ENCODE measurements around the gene TLR1.
"Not testable (repeated sequence)": the region's sequence is repeated elsewhere in the genome, so short reads cannot be mapped to it uniquely, and the experiment has no call there.

TLR1 gene, protein sequence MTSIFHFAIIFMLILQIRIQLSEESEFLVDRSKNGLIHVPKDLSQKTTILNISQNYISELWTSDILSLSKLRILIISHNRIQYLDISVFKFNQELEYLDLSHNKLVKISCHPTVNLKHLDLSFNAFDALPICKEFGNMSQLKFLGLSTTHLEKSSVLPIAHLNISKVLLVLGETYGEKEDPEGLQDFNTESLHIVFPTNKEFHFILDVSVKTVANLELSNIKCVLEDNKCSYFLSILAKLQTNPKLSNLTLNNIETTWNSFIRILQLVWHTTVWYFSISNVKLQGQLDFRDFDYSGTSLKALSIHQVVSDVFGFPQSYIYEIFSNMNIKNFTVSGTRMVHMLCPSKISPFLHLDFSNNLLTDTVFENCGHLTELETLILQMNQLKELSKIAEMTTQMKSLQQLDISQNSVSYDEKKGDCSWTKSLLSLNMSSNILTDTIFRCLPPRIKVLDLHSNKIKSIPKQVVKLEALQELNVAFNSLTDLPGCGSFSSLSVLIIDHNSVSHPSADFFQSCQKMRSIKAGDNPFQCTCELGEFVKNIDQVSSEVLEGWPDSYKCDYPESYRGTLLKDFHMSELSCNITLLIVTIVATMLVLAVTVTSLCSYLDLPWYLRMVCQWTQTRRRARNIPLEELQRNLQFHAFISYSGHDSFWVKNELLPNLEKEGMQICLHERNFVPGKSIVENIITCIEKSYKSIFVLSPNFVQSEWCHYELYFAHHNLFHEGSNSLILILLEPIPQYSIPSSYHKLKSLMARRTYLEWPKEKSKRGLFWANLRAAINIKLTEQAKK

DNA sequence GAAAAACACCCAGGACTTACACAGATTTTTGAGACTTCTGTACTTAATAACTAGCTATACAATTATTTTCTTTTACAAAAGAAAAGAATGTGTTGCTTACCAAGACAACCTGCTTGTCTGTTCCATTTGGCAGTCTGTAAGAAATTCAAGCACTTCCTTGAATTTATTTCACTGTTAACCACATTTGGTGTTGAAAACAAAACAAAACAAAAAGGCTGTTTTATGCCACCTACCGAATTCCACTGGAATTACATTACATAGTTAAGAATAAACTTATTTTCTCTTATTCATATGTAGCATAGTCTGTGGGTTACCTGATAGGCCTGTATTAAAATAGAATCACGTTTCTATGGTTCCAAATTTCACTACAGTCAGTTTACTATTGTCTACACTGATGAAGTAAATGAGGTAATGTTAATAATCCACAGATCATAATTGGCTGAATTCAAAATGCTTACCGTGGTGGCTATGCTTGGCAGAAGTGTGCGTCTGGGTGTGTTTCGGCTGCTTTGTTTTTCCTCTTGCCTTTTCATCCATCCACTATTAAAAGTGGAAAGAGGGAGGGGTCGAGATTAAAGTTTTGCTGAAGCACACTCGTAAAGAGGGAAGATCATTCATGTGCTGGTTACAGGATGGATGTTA is at the start of gene TLR1:
TSS of gene TLR1 (minus strand) at position 138 of the 642 bp plus-strand sequence. CDS start 5,960 bp downstream, outside the sequence.
- DNase-seq = peak in 3 of 6 experiments; percentile 47 to 65 (median 65)

GRCh38 chr4:38846015-38846414 is 41.4 kb upstream of the TLR1 start:
- DNase-seq = no peak

DNA sequence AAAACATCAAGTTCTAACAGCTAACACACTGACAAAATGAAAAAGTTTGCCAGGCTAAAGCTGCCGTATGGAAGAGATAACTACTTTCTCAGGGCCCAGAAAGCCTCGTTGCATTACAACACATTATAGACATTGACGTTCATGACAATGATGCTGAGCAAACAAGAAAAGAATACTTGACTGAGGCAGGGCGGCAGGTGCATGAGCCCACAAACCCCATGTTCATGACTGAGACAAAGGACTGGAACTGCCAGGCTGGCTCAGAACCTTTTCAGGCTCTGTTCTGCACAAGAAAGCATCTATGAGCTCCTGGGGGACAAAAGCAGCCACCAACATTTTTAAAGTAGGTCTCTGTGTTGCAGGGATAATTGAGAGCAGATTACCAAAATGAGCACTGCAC is 38.4 kb upstream of the TLR1 start:
- no peak for DNase-seq

- DNase-seq = peak in 3 of 6 experiments; percentile 31 to 49 (median 39)
Observed at GRCh38 chr4:38837849-38838248, 33.3 kb upstream of the TLR1 start.

GRCh38 chr4:38837334-38837733 is 32.7 kb upstream of the TLR1 start:
- no peak for DNase-seq

GRCh38 chr4:38834570-38834969 is 30.0 kb upstream of the TLR1 start:
- DNase-seq = no peak

- DNase-seq = no peak
Observed at GRCh38 chr4:38832624-38833528, 28.3 kb upstream of the TLR1 start.

DNA sequence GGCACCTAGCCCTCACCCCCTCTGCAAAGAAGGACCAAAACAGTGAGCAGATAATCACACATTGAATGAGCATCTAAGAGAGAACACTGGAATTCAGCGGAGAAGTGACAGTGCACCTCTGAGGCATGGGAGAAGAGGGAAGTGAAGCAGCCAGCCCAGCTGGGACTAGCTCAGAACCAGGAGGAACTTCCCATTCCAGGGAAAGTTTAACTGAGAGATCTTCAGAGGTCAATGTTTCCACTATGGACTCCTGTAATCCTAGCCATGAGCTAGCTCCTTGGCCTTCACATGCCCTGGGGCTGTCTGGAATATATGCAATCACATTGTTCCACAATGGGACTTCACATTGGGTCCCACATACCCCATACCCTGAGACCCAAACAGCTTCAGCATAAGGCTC is 27.6 kb upstream of the TLR1 start:
- no peak for DNase-seq

DNA sequence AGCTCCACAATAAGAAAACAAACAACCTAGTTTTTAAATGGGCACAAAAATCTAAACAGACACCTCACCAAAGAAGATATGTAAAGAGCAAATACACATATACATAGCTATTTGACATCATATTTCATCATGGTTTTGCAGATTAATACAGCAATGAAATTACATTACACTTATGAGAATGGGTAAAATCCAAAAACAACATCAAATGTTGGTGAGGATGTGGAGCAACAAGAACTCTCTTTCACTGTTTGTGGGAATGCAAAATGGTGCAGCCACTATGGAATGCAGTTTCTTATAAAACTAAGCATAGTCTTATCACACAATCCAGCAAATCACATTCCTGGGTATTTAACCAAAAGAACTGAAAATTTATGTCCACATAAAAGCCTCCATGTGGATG is 27.1 kb upstream of the TLR1 start:
- DNase-seq = no peak

DNA sequence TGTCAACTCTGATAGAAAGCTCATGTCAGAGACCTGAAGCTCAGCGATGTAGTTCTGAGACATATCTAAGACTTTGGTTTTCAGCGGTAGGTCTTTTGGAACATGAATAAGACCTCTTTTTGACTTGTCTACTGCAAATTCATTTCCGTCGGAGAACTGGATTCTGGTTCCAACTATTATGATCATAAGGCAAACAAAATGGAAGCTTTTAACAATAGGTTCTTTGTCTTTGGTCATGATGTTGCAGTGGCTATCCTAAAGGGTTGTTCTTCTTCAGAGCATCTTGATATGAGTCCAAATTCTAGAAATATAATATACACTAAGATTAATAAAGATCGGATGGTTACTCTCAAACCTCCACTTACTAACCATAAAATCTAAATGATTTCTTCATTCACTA is 24.6 kb upstream of the TLR1 start:
- no peak for DNase-seq

DNA sequence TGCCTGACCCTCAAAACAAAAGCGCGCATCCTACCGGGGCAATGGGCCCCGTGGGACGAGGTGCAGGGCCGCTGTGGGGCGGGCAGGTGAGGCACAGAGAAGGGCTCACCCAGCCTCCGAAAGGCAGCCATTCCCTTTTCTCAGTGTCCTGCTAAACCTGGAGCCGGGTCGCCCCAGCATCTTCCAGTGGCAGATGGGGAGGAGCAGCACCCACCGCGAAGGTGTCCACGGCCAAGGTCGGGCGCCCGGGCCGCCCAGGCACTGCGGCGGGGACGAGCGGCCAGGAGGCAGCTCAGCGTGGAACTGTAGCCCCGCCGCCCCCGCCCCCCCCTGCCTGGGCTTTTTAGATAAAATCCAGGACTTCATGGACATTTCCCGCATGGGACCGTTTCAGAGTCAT is 19.2 kb upstream of the TLR1 start:
- no peak for DNase-seq

DNA sequence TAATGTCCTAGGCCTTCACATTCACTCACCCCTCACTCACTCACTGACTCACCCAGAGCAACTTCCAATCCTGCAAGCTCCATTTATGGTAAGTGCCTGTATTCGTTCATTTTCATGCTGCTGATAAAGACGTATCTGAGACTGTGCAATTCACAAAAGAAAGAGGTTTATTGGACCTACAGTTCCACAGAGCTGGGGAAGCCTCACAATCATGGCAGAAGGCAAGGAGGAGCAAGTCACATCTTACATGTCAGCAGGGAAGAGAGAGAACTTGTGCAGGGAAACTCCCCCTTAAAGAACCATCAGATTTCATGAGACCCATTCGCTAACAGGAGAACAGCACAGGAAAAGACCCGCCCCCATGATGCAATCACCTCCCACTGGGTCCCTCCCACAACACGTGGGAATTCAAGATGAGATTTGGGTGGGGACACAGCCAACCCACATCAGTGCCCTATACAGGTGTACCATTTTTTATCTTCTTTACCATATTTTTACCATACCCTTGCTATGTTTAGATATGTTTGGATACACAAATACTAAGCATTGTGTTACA is 18.2 kb upstream of the TLR1 start:
- no peak for DNase-seq

DNA sequence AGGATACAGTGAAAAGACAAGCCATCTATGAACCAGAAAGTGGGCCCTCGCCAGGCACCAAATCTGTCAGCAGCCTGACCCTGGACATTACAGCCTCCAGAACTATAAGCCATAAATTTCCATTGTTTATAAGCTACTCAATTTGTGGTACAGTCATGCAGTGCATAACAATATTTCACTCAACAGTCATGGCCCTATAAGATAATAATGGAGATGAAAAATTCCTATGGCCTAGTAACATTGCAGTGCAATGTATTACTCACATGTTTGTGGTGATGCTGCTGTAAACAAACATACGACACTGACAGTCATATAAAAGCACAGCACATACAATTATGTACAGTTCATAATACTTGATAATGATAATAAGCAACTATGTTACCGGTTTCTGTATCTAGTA is 17.1 kb upstream of the TLR1 start:
- DNase-seq = no peak

- no peak for DNase-seq
Observed at GRCh38 chr4:38820329-38821061, 15.9 kb upstream of the TLR1 start.

- DNase-seq = no peak
Observed at GRCh38 chr4:38819569-38819968, 15.0 kb upstream of the TLR1 start.

DNA sequence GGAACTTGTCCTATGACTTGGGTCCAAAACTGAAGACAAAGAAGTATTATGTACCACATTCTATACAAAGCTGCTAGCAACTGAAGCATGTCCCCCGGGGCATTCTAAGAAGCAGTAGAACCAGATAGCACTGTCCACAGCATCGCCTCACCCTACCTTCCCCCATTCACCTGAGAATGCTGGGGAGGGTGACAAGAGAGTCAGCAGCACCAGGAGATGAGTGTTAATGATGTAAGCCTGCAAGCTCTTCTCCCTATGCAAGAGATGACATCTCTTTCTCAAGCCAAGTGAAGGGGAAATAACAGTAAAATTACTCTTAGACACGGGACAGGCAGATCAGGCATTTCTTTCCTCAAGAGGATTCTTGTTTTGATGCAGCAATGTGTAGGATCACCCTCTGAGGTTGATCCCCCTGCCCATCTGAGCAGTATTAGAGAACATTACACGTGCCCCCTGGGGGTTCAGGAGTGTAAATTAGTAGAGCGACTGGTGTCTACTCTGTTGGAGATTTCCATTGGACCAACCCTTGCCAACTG is 13.9 kb upstream of the TLR1 start:
- no peak for DNase-seq

- DNase-seq = no peak
Observed at GRCh38 chr4:38815885-38816782, 11.5 kb upstream of the TLR1 start.

DNA sequence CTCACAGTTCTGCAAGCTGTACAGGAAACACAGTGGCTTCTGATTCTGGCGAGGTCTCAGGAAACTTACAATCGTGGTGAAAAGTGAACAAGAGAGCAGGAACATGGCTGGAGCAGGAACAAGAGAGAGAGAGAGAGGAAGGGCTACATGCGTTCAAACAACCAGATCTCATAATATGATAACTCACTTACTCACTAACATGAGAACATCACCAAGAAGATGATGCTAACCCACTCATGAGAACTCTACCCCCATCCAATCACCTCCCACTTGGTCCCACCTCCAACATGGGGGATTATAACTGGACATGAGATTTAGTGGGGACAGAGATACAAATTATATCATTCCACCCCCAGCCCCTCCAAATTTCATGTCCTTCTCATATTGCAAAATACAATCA is 9.8 kb upstream of the TLR1 start:
- no peak for DNase-seq

GRCh38 chr4:38811297-38811696 is 6.7 kb upstream of the TLR1 start:
- DNase-seq = no peak

DNA sequence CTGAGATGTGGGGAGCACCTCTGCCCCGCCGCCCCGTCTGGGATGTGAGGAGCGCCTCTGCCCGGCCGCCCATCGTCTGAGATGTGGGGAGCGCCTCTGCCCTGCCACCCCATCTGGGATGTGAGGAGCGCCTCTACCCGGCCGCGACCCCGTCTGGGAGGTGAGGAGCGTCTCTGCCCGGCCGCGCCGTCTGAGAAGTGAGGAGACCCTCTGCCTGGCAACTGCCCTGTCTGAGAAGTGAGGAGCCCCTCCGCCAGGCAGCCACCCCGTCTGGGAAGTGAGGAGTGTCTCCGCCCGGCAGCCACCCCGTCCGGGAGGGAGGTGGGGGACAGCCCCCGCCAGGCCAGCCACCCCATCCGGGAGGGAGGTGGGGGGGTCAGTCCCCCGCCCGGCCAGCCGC is 2.9 kb upstream of the TLR1 start:
- DNase-seq = not testable (repeated sequence)

Measured in stimulated activated naive CD4-positive, alpha-beta T cell (primary cell).